ENCODE data around the gene TEX29.

Gene TEX29

DNA sequence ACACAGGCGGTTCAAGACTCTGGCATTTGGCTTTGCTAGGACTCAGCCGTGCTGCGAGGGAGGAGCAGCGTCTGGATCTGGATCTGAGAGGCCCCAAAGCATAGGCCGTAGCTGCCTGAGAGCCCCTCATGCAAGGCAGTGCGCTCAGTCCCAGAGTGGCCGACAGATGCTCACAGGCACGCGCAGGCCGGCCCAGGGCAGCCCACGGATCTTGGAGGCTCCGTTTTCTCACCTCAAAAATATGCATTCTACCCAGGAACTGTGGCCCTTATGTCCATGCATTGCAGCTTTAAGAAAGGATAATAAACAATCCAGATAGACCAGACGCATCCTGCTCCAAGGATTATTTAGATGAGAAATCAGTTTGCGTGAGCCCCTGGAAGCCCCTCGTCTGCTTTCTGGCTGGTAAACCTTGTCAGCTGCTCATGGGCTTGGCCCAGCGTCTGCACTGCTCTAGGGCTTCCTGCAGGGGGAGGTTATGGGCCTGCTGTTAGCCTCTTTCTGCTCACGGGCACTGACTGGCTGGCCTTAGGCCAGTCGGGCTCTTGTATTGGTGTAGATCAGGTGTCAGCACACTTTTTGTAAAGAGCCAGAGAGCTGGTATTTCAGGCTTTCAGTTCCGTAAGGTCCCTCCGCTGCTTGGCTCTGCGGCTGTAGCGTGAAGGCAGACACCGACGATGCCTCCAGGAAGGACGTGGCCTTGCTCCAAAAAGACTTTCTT lies 24.2 kb downstream of the TEX29 start:
- no peak for DNase-seq

DNA sequence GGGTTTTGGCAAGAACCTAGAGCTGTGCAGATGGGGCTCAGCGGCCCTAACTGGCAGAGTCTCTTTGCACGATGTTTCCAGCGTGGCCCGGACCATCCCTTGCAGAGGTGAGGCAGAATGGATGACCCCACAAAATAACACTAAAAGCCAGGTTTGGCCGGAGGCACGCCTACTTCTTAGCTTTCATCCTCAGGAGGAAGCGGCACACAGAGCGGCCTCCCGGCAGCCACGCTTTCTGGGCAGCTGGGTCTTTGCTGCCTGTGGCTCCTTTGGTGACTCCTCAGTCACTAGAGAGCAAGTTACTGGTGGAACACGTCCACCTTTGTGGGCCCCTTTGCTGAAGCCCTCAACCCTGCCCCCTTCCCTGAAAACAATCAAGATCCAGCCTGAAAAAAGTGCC lies 25.2 kb downstream of the TEX29 start:
- DNase-seq: no peak

DNA sequence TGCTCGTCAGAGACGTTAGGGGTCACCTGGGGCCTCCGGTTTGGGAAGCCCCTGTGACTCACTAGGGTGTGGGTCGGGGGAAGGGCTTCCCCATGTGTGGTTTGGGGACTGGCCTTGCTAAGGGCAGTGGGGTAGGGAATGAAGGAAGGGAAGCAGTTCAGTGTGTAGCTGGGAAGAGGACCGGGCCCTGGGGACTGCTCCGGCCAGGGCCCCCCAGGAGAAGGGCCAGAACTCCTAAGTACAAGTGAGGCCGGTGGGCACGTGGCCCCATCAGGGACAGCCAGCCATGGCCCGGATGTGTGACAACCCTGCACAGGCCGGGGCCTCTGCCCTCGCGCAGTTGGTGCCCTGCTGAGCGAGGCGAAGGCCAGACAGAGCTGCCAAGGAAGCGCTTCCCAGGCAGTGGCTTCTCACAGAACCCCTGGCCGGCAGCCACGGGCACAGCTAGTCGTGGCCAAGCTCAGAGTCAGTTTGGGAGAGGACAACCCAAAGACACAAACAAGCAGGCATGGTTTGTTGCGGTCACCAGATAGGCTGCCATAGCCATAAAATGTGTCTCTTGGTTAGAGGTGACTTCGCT lies 25.7 kb downstream of the TEX29 start:
- no peak for DNase-seq

DNA sequence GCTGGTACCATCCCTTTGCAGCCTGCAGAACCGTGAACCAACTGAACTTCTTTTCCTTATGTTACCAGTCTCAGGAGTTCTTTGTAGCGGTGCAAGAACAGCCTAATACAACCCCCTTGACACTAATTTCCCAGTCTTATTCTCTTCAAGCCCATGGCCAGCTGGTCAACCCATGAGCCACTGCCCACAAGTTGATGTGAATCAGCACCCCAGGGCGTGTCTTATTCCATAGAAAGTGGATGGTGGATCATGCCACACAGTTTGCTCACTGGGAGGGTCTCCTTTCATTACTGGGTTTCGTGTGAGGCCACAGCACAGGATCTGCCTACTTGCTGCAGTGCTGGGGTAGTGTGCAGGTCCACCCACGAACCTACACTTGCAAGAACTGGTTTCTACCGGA lies 27.0 kb downstream of the TEX29 start:
- DNase-seq: no peak

DNA sequence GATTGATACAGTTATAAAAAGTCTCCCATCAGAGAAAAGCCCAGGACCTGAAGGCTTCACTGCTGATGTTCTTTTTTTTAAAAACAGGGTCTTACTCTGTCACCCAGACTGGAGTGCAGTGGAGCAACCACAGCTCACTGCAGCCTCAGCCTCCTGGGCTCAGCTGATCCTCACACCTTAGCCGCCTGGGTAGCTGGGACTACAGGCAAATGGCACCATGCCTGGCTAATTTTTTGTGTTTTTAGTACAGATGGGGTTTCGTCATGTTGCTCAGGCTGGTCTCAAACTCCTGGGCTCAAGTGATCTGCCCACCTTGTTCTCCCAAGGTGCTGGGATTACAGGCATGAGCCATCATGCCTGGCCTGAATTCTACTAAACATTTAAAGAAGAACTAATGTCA lies 33.1 kb downstream of the TEX29 start:
- no peak for DNase-seq

DNA sequence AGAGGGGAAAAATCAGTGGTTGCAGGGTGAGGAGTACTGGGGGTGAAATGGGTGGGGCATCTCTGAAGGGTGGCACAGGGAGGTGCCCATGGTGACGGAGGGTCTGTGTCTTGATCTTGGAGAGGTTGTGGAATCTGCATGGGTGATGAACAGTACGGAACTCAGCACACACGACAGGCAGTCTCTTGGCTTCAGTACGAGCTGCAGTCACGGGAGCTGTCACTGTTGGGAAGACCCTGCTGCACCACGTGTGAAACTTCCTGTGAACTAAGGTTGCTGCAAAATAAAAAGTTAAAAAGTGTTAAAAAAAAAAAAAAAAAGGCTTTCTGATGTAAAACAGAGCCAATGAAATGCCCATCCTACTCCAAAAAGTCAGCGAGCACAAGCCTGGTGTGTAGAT lies 34.3 kb downstream of the TEX29 start:
- no peak for DNase-seq

DNA sequence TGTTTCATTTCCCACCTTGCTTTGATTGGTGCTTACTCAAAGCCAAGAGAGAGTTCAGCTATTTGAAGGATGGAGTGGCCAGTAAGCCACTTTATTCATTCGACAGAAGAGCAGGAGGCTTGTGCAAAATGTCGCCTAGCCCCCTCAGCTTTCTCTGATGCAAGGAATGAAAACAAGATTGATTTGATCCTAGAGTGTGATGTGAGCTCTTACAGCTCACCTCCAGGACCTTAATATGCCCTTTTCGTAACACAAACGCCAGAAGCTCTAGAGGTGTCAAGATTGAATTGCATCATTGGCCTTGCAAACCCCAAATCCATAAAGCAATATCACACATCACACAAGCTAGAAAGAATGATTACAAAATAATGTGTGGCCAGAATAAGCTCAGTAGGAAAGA lies 36.4 kb downstream of the TEX29 start:
- DNase-seq: no peak

DNA sequence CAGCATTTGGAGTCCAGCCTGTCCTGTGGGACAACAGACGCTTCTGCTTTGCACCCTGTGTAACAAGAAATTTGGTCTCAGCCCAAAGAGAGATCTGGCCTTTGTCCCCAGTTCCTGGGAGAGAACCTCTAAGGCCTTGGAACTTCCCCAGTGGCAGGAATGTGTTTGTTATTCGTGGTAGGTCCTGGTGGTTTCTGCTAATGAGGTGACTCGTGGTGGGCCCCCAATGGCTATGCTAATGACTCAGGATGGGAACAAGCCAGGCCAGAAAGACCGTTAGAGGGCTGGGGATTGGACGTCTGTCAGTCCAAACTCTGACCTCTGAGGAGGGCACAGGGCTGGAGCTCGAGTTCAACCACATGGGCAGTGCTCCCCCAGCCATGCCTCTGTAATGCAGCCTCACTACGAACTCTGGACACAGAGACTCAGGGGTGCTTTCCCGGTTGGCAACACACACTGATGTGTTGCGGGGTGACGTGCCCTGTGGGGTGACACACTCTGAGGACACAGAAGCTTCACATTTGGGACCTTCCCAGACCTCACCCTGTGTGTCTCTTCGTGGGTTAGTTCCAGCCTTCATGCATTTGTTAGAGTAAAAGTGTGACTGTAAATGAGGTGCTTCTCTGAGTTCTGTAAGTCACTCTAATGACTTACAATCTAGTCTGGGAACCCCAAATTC lies 38.9 kb downstream of the TEX29 start:
- DNase-seq: no peak

DNA sequence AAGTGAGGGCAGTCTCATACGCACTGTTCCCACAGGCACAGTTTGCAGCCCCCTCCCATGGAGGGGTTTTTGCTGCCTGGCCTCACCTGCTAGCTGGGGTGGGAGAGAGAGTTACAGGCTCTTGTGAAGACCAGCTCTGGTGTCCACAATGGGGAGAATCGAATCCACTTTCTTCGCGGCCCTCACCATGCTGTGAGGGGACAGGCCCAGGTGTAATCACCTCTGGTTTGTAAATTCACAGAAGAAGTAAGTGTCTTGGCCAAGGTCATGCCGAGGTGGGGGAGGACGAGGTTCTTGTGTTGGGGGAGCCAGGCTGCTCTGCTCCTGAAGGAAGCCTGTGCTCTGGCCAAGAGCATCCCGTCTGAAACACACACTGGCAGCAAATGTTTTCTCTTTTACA lies 39.5 kb downstream of the TEX29 start:
- no peak for DNase-seq

DNA sequence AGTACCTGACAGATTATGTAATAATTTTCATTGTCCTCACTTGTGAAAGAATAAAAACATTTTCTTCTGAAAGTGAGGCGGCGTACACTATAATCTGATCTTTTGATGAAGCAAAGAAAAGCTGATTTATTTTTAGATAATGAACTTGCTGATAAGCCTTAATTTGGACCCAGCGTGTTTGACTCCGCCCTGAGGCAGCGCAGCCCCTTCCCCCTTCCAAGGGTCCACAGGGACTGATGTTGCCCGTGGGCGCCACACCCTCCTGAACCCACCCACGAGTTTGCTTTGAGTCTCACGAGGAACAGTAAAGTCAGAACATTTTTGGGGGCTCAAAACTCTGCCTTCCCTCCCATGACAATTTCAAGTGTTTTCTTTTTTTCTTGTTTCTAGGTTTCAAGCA lies 40.0 kb downstream of the TEX29 start:
- DNase-seq: no peak

DNA sequence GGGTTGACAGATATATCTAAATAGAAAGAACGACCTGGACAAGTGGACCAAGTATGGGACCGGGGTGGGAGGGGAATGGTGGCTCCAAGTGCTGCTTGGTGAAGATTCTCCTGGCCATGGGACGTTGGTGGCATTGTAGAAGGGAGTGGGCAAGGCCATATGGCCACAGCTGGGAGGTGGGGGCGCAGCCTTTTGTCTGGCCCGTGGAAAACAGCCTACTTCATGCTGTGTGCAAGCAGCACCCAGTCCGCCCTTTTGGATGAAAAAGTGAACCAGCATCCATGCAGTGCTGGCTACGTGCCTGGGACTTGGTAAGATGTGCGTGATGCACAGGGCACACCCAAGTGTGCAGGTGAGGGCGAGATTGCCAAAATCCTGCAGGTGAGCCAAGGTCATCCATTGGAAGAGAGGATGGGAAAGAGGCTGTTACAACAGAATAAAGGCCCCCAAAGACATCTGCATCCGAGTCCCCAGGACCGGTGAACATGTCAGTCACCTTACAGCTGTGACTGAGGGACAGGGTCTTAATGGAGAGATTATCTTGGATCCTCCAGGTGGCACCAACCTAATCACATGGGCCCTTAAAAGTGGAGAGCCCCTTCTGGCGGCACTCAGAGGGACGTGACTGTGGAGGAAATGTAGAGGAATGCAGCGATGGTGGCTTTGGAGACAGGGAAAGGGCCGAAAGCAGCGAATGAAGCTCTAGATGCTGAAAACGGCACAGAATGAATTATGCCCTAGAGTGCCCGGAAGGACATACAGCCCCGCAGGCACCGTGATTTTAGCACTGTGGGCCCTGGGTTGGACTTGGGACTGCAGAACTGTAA lies 40.8 kb downstream of the TEX29 start:
- no peak for DNase-seq

DNA sequence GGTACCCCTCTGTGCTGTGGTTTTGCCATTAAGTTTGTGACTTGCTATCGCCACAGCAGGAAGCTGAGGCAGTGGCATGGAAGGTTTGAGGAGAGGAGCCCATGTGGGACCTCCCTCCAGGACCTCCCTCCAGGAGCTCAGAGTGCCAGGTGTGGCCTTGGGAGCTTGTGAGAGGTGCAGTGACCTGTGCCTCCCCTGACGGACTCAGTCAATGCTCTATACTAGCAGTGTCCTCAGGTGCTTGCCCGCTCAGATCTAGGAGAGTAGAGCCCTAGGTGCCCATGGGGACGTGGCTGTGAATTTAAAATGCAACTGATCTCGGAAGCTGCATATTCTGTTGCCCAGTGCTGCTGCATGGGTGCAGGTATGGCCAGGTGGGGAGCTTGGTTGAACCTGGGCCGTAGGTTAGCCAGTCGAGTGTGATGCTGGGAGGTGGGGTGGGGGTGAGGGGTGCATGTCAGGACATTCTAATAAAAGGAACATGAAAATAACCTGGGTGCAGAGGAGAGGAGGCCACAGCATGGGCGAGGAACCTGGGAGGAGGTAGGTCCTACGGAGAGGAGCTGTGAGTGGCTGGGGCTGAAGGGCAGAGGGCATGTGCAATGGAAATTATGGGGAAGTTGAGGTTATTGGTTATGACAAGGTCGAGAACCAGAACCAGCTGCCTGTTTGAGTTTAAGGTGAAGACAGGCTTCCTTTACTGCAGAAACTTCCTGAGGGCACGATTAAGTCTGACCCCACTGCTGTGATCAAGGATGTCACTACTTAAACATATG lies 41.6 kb downstream of the TEX29 start:
- DNase-seq: no peak

DNA sequence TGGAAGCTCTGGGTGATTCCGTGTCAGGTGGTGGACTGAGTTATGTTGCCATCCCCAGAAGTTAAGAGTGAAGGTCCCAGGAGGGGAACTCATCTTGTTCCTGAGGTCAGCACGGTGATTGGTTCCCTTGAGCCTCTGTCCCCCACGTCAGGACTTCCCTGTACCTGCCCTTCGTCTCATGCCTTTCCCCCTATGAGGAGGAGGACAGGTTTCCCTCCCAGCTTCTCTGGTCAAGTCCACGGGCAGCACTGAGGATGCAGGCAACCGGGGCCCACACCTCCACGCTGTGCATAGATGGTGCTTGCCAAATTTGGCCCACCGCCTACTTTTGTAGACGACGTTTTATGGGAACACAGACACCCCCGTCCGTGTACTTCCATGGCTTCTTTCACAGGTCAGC lies 42.7 kb downstream of the TEX29 start:
- DNase-seq: no peak

DNA sequence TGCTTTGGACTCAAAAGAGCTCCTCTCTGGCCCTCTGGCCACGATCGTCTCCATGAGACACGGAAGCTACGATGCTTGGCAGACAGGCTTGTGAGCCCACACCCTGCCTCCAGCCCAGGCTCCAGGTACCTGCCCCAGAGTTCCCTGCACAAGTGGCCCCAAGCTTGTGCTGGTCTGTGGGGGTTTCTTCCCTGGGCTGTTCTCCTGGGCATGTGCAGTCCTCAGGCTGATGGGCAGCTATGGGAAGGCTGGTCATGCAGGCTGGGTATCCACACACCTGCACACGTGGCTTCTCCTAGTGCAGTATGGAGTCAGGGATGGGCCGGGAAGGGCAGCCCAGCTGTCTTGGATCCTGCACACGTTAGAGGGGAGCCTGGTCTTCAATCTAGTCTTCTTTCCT lies 43.1 kb downstream of the TEX29 start:
- DNase-seq: no peak

DNA sequence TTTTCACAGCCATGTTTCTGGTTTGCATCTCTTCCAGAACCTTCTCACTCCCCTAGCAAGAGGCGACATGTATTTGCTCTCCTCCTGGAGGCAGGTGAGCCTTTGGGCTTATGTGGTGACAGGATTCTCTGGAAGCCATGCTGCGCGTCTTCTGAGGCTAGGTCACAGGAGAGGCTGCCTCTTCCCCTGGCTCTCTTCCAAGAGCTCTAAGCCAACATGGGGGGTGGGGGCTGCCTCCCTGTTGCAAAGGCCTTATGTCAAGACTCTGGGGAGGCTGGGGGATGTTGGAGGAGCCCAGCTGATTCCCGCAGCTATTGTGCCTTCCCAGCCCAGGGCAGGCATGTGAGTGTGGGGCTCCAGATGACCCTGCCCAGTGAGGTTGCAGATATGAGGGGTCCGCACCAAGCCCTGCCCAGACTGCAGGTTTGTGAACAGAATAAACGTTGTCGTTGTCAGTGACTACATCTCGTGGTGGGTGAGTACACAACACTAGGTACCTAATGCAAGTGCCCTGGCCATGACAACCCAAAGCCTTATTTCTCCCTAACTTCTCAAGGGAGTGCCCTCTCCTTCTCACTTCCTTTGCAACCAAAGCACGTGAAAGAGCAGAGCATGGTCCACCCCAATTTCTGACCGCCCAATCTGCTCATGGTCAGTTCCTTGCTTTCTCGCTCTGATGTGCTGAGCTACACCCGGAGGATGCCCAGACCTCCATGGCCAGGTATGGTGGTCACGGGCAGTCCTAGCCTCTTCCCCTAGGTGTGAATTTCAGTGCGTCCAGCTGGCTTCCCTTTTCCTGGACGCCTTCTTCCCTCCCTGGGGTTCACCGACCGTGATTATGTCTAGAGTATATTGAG lies 44.9 kb downstream of the TEX29 start:
- no peak for DNase-seq

DNA sequence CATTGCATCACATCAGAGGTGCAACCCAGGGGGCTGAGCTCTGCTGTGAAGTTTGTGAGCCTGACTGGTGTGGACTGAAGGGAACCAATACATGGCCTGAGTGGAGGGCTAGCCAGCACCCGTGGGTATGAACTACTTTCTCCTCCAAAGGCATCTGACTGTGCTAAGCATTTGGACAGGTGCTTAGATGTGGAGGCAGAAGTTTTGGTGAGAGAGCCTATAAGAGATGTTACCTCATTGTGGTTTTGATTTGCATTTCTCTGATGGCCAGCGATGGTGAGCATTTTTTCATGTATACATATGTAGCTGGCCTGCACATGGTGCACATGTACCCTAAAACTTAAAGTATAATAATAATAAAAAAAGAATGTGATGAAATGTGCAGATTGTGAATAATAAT lies 46.9 kb downstream of the TEX29 start:
- no peak for DNase-seq

DNA sequence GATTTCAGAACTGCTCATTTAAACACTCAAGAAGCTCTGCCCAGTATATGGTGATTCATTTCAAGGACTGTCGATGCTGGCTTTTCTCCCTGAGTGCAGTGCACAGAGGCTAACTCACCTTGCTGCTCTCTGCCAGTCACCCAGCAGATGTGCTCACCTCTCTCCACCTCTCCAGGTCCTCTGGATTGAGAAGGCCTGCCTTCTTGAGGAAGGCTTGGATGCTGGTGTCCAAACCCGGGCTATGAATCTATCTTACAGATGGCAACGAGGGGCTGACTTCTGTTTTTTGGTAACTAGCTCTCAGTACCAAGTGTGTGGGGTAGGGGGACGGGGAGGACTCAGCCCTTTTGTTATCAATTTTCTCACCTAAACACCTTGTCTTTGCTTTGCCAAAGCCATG lies 47.6 kb downstream of the TEX29 start:
- no peak for DNase-seq

DNA sequence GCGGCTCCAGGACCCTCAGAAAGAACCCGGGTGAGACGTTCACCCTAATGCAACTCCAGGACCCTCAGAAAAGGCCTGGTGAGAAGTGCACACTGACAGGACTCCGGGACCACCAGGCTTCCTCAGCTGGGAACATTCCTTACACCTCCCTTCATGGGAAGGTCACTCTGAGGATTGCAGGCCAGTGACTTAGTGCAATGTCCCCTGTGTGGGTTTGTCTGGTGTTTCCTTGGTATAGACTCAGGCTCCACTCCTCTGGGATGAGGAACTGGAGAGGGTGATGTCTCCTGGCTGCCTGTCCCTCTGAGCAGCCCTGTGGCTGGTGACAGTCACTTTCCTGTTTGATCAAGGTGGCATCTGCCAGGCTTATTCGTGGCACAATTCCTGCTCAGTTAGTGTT lies 49.7 kb downstream of the TEX29 start:
- DNase-seq: no peak

DNA sequence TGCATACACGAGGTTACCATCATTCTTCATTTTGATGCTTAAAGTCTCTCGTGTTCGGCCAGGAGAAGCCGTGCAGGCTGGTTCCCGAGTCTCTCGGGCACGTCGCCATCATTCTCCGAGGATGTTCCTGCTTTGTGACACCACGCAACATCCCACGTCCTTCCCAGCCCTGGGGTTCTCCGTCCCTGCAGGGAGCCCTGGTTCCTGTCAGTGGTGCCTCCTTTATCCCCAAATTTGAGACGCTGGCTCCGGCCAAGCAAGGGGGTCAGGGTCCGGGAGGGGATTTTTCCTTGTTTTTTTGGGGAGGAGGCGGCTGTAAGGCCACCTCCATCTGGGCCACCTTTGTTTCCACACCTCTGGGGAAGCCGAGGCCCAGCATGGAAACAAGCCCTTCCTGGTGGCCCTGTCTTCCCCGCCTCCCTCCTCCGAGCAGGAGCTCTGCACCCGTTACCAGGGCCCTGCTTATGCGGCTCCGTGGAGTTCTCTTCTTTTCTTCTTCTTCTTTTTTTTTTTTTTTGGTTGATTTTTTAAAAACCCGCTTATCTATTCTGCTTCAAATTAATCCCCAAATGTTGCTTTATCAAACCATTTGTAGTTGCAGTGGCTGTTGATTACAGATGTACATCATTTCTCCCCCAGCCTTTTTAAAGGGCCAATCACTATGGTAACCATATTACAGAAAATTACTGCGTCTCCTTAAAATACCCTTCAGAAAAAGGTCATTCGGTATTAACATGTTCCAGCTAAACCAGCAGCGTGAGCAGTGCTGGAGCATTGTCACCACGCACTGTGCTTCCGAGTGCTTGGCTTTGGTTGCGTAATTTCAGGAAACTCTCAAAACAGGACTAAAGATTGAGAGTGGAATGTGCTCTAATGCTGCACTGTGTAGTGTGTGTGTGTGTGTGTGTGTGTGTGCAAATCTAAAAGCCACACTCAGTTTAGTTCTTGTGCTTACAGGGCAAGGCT lies 50.4 kb downstream of the TEX29 start:
- no peak for DNase-seq

DNA sequence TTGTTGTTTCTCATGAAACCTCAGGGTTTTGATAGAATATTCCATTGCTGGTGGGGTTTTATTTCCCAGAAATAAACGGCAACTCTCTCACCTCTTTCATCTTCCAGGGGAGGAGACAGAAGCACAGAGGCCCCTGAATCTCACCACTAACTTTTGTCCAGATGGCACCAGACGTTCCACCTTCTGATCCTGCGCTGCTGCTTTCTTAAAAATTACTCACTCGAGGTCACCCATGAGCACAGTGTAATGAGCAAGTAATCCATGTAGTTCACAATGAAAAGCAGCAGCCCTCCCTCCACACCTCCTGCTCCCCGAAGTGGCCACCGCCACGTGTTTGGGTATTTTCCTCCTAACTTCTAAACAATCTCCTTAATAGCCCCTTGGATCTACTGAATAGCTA lies 51.3 kb downstream of the TEX29 start:
- DNase-seq: no peak

Measured in activated naive CD4-positive, alpha-beta T cell treated with anti-CD3 and anti-CD28 coated beads, Interleukin-2, amount 50 U/mL, for 16 hours (primary cell).